Astrocyte (in vitro differentiated cells and primary cell): ENCODE measurements around the gene SORL1-AS1.

Source experiments
- DNase-seq: peaks from one replicate; pipeline ENCODE4 v3.0.0-alpha.2; 2010; ENCODE audit warnings: low read depth
- FAIRE-seq: peaks from 2 replicates; lab custom pipeline; 2011; peaks lifted over from hg19 to GRCh38; lab: Jason Lieb, UNC
- H2AFZ ChIP-seq: 2 replicates; pipeline ENCODE4 v1.6.0; 2012; ENCODE audit warnings: low read depth, low read length, inconsistent platforms
- H3K27ac ChIP-seq: 2 replicates; pipeline ENCODE4 v1.5.1; 2011; ENCODE audit warnings: low read depth, low read length, inconsistent platforms
- H3K27me3 ChIP-seq: 2 replicates; pipeline ENCODE4 v1.6.0; 2011; ENCODE audit warnings: low read length, inconsistent platforms; ENCODE audit not compliant: insufficient read depth
- H3K36me3 ChIP-seq: 2 replicates; pipeline ENCODE4 v1.5.1; 2011; ENCODE audit warnings: low read length, inconsistent platforms; ENCODE audit not compliant: insufficient read depth
- H3K4me1 ChIP-seq: 2 replicates; pipeline ENCODE4 v1.5.1; 2011; ENCODE audit warnings: low read length, inconsistent platforms; ENCODE audit not compliant: insufficient read depth
- H3K4me2 ChIP-seq: 2 replicates; pipeline ENCODE4 v1.6.0; 2012; ENCODE audit warnings: low read length, inconsistent platforms
- H3K4me3 ChIP-seq: 2 replicates; pipeline ENCODE4 v1.5.1; 2011; ENCODE audit warnings: low read depth, mild to moderate bottlenecking, low read length, inconsistent platforms; ENCODE audit not compliant: insufficient read depth
- H3K79me2 ChIP-seq: 2 replicates; pipeline ENCODE4 v1.6.0; 2012; ENCODE audit warnings: mild to moderate bottlenecking, low read length, inconsistent platforms; ENCODE audit not compliant: insufficient read depth
- H3K9ac ChIP-seq: 2 replicates; pipeline ENCODE4 v1.6.0; 2012; ENCODE audit warnings: mild to moderate bottlenecking, low read length, inconsistent platforms
- H3K9me3 ChIP-seq: 2 replicates; pipeline ENCODE4 v1.5.1; 2012; ENCODE audit warnings: low read depth, mild to moderate bottlenecking, low read length, inconsistent platforms; ENCODE audit not compliant: insufficient read depth
- H4K20me1 ChIP-seq: 2 replicates; pipeline ENCODE4 v1.6.0; 2012; ENCODE audit warnings: low read length, inconsistent platforms; ENCODE audit not compliant: insufficient read depth
- H3K27ac Mint-ChIP-seq: one replicate; pipeline ENCODE4 v1.8.0; 2021; ENCODE audit warnings: mild to moderate bottlenecking, mixed read lengths; ENCODE audit not compliant: unreplicated experiment
- H3K27me3 Mint-ChIP-seq: one replicate; pipeline ENCODE4 v1.8.0; 2021; ENCODE audit warnings: low read depth, mixed read lengths; ENCODE audit not compliant: unreplicated experiment
- H3K36me3 Mint-ChIP-seq: one replicate; pipeline ENCODE4 v1.8.0; 2021; ENCODE audit warnings: low read depth, mixed read lengths; ENCODE audit not compliant: unreplicated experiment
- H3K4me1 Mint-ChIP-seq: one replicate; pipeline ENCODE4 v1.8.0; 2021; ENCODE audit warnings: low read depth, mixed read lengths; ENCODE audit not compliant: unreplicated experiment
- H3K4me3 Mint-ChIP-seq: one replicate; pipeline ENCODE4 v1.8.0; 2021; ENCODE audit warnings: mild to moderate bottlenecking, moderate library complexity, mixed read lengths; ENCODE audit not compliant: unreplicated experiment
- H3K9me3 Mint-ChIP-seq: one replicate; pipeline ENCODE4 v1.8.0; 2021; ENCODE audit warnings: mild to moderate bottlenecking, mixed read lengths; ENCODE audit not compliant: unreplicated experiment
- CTCF ChIP-seq: IDR thresholded peaks from 2 replicates; pipeline ENCODE4 v1.5.1; 2011; ENCODE audit warnings: low read depth, mild to moderate bottlenecking, inconsistent platforms, low read length, moderate library complexity; ENCODE audit not compliant: insufficient read depth
- EZH2 ChIP-seq: IDR thresholded peaks from 2 replicates; pipeline ENCODE4 v1.6.1; 2012; ENCODE audit warnings: mild to moderate bottlenecking, low read length, inconsistent platforms; ENCODE audit not compliant: insufficient read depth

SORL1-AS1 gene

GRCh38 chr11:121485216-121485615 is 32.4 kb upstream of the SORL1-AS1 start:
- H3K27ac ChIP-seq = no peak overlapping the region
- H3K9ac ChIP-seq = no peak overlapping the region
- peaks cover 4% of the 10 kb centered on the region for H3K27me3 Mint-ChIP-seq
- no peak overlapping the region for H3K27ac Mint-ChIP-seq
- peaks cover 15% of the 10 kb centered on the region for H3K4me1 Mint-ChIP-seq
- peaks cover 2% of the 10 kb centered on the region for H3K36me3 Mint-ChIP-seq
- H3K9me3 ChIP-seq = no peaks in the 10 kb centered on the region
- FAIRE-seq = no peak
- no peak overlapping the region for H3K4me3 ChIP-seq
- H3K36me3 ChIP-seq = no peaks in the 10 kb centered on the region
- no peak overlapping the region for H3K4me3 Mint-ChIP-seq
- H4K20me1 ChIP-seq = no peaks in the 10 kb centered on the region
- H3K27me3 ChIP-seq = no peaks in the 10 kb centered on the region
- H2AFZ ChIP-seq = no peak overlapping the region
- H3K4me1 ChIP-seq = no peaks in the 10 kb centered on the region
- no peaks in the 10 kb centered on the region for H3K79me2 ChIP-seq
- TF ChIP-seq CTCF (no peak), EZH2 (no peak)
- no peak for DNase-seq
- H3K4me2 ChIP-seq = no peak overlapping the region
- peaks cover 2% of the 10 kb centered on the region for H3K9me3 Mint-ChIP-seq

- Mint-ChIP-seq H3K27ac (no peak overlapping the region), H3K4me3 (no peak overlapping the region), H3K9me3 (peaks cover 2% of the 10 kb centered on the region), H3K36me3 (peaks cover 4% of the 10 kb centered on the region), H3K4me1 (peaks cover 13% of the 10 kb centered on the region), H3K27me3 (peaks cover 4% of the 10 kb centered on the region)
- no peaks in the 10 kb centered on the region for H3K4me1 ChIP-seq
- H3K4me2 ChIP-seq = no peak overlapping the region
- H3K9me3 ChIP-seq = no peaks in the 10 kb centered on the region
- no peak for FAIRE-seq
- no peak overlapping the region for H2AFZ ChIP-seq
- H3K27me3 ChIP-seq = no peaks in the 10 kb centered on the region
- H3K36me3 ChIP-seq = no peaks in the 10 kb centered on the region
- TF ChIP-seq EZH2 (no peak), CTCF (no peak)
- no peaks in the 10 kb centered on the region for H3K79me2 ChIP-seq
- H4K20me1 ChIP-seq = no peaks in the 10 kb centered on the region
- DNase-seq = no peak
- H3K4me3 ChIP-seq = no peak overlapping the region
- no peak overlapping the region for H3K27ac ChIP-seq
- no peak overlapping the region for H3K9ac ChIP-seq
These were observed 31.2 kb upstream of the SORL1-AS1 start for GRCh38 chr11:121483805-121484480.
